Fibroblast of pulmonary artery (primary cell): ENCODE data around the gene CHAF1A.
A peak's percentile ranks its signal among the peaks of the same experiment; 100 is the strongest.

Experiments used
- DNase-seq: peaks from one replicate; pipeline ENCODE4 v3.0.0-alpha.2; 2010; ENCODE audit warnings: low read depth
- H3K4me3 ChIP-seq: replicated peaks from 2 replicates; pipeline ENCODE4 v1.5.1; 2011; ENCODE audit warnings: low read depth, mild to moderate bottlenecking, control low read depth, low read length, moderate library complexity
- CTCF ChIP-seq: IDR thresholded peaks from 2 replicates; pipeline ENCODE4 v1.5.1; 2011; ENCODE audit warnings: mild to moderate bottlenecking, control low read depth, low read length, inconsistent platforms; ENCODE audit errors: missing control alignments

The CHAF1A gene

DNA sequence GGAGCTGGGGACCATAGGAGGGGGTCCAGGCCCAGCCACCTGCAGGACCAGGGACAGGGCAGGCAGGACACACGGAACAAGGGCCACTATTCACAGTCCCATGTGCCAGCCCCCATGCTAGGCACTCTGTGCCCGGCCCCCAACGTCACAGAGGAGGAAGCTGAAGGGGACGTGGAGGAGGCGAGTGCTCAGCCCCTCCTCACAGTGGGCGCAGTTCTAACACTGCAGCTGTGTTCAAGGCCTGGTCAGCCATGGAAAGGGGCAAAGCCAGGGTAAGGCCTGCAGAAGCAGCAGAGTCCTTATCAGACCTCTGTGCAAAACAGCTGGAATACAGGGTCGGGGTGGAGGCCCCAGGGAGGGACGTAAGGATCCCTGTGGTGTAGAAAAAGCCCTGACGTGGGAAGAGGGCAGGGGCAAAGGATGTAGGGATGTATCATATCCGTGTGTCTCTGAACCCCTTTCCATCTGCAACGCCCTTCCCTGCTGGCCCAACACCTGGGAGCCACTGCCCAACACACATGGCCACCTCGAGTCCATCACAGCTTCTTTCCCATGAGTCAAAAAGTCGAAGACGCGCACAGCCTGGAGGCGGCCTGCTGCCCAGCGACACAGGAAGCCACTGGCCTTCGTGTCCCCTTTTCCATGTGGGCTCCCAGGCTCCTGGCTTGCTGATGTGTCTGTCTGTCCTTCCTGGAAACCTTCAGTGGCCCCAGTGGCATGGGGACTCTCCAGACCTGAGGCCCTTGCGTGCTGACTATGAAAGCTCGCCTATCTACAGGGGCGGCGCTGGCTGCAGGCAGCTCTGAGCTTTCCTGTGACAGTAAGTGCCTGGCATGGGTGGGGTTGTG lies 30.1 kb upstream of the CHAF1A start:
- H3K4me3 ChIP-seq = no peak overlapping the region
- TF ChIP-seq CTCF = no peak
- no peak for DNase-seq

DNA sequence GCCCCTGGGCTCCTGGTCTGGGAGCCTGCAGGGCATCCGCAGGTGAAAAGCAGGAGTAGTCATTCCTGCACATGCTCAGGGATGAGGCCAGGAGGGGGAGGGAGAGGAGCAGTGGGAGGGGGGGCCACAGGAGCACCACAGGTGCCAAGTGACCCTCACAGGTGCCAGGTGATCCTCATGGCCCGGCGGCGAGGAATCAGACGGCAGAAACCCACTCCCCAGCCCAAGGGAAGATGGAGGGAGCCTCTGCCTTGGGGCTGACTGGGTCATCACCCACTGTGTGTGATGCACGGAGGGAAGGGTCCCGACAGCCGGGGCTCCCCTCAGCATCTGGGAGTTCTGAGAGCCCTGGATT lies 29.4 kb upstream of the CHAF1A start:
- TF ChIP-seq CTCF = no peak
- DNase-seq = no peak
- H3K4me3 ChIP-seq = no peak overlapping the region

GRCh38 chr19:4373601-4374497 lies 28.6 kb upstream of the CHAF1A start:
- no peak overlapping the region for H3K4me3 ChIP-seq
- TF ChIP-seq CTCF = no peak
- DNase-seq = peak; percentile 45

DNA sequence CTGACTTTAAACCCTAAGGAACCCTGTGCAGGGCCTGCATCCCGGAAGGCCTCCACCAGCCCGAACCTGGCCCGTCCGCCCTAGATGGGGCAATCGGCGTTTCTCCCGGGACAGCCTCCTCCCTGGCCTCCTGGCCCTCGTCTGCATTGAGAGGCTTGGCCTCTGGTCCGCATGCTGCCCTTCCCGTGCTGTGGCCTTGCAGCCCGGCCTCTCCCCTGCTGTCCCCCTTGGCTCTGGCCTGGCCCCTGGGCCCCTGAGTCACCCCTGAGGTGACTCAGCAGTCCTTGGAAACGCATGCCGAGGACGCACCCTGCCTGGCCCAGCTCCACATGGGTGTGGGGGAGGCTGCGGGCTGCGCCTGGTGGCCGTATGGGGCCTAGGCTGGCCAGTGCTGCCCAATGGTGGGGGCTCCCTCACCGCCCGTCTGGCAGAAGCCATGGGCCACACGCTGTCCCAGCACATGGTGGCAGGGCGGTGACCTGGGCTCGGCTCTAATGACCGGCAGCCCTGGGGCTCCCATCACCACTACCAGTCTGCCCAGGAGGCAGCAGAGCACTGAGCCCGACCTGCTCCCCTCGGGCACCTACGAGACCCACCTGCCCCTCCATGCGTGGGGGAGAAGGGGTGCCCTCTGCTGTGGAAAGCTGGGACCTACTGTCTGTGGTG lies 27.8 kb upstream of the CHAF1A start:
- no peak for TF ChIP-seq CTCF
- DNase-seq = peak; percentile 84
- no peak overlapping the region for H3K4me3 ChIP-seq

DNA sequence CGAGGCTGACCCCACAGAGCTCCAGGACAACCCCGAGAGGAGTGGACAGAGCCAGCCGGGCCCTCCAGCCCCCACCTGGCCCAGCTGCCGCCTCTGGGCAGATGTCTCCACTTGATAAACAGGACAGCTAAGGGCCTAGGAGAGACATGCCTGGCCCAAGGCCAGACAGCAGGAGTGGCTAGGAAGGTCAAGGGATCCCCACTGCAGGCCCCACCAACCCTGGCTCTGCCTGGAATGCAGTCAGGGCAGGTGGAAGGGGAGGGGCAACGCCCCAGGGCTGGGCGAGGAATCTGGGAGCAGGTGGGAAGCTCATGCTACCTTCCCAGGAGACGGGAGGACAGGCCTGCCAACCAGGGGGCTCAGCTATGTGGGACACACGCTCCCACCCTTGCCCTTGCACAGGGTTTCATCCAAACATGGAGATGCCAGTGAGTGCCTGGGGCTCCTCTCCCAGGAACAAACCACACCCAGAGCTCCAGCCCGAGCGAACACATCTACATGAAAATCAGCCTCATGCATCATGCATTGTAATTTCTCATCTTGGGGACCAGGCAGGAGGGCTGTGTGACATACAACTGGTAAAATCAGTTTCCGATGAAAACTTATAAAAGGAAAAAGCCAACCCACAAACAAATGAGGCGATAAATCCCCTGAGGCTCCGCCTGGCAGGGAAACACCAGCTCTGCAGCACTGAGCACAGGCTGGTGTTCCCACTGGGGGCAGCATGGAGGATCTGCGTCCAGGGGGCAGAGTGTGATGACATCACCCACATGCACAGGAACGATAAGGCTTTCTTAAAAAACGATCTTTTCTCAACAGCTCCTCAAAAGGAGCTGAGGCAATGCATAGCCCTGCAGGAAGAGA lies 27.0 kb upstream of the CHAF1A start:
- DNase-seq = peak; percentile 80
- TF ChIP-seq CTCF = peak; percentile 55
- no peak overlapping the region for H3K4me3 ChIP-seq

- no peak for DNase-seq
- H3K4me3 ChIP-seq = no peak overlapping the region
- TF ChIP-seq CTCF = no peak
Observed at GRCh38 chr19:4376028-4376670, 26.3 kb upstream of the CHAF1A start.
